Measurements from ENCODE around the gene RGCC. TPM values are rescaled to one million over a fixed set of nuclear protein-coding genes. Genes with fewer than 3 reads are reported as not detected.

RGCC gene
- total RNA-seq, 2 experiments from 2014 or later: 135 to 143 TPM

DNA sequence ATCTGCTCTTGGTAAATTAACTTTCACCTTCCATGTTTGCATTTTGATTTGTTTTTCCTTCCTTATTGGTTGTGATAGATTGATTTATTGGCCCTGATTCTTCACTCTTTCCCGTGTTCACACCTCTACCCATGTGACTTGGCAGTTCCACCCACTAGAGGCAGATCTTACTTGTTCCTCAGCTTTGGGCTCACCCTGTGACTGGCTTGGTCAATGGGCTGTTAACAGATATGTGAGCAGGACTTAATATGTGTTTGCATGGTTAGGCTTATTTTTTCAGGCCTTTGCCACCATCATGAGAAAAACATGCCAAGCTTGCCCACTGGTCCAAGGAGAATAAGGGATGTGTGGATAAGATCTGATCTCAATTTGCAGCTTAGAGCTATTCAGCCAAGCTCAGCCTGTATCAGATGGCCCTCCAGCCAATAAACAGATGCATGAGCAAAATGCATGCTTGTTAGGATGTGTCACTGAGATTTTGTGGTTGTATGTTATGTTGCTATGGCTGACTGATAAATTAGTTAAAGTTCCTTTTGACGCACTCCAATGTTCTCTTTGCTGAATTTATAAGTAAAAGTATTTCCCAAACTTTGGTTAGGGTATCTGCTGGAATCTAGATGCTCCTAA, 48.0 kb downstream of the RGCC start:
- ChIA-PET CTCF (no interaction called here), POLR2A (no interaction called here)
- Mint-ChIP-seq H3K9me3 (peaks cover 7% of the 10 kb centered on the region), H3K36me3 (ENCODE audit: low read depth) (peaks cover 6% of the 10 kb centered on the region), H3K27me3 (no peaks in the 10 kb centered on the region), H3K4me3 (no peak overlapping the region), H3K4me1 (ENCODE audit: low read depth) (peaks cover 32% of the 10 kb centered on the region), H3K27ac (no peak overlapping the region)
- no peak for DNase-seq
- intact Hi-C loops (cut with micrococcal nuclease): no loop called here
- TF ChIP-seq, protein P1, sequence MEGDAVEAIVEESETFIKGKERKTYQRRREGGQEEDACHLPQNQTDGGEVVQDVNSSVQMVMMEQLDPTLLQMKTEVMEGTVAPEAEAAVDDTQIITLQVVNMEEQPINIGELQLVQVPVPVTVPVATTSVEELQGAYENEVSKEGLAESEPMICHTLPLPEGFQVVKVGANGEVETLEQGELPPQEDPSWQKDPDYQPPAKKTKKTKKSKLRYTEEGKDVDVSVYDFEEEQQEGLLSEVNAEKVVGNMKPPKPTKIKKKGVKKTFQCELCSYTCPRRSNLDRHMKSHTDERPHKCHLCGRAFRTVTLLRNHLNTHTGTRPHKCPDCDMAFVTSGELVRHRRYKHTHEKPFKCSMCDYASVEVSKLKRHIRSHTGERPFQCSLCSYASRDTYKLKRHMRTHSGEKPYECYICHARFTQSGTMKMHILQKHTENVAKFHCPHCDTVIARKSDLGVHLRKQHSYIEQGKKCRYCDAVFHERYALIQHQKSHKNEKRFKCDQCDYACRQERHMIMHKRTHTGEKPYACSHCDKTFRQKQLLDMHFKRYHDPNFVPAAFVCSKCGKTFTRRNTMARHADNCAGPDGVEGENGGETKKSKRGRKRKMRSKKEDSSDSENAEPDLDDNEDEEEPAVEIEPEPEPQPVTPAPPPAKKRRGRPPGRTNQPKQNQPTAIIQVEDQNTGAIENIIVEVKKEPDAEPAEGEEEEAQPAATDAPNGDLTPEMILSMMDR (IDR thresholded peaks at IDR 0.05): no peak
- ATAC-seq: no peak

DNA sequence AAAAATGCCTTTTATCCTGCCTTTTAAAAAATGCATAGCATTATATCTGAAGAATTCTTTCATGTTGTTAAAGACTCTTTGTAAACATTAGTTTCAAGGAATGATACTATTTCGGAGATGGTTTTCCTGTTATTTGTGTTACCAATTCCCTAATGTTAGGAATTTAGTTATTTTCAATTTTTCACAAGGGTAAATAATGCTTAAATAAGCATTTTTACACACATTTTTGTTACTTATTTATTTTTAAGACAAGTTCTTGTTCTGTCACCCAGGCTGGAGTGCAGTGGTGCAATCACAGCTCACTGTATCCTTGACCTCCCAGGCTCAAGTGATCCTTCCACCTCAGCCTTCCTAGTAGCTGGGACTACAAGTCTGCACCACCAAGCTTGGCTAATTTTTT, 49.0 kb downstream of the RGCC start:
- ChIA-PET POLR2A (interaction anchor here (0.6 kb wide), 1 partner anchor 454 kb away, joined by 3 read pairs; no protein-coding TSS in a partner anchor), CTCF (no interaction called here)
- peaks cover 7% of the 10 kb centered on the region for H3K9me3 Mint-ChIP-seq
- H3K4me3 Mint-ChIP-seq: no peak overlapping the region
- TF ChIP-seq, protein P1 (IDR thresholded peaks at IDR 0.05): no peak
- H3K4me1 Mint-ChIP-seq (ENCODE audit: low read depth): peaks cover 22% of the 10 kb centered on the region
- H3K36me3 Mint-ChIP-seq (ENCODE audit: low read depth): peaks cover 6% of the 10 kb centered on the region
- DNase-seq (no peak), ATAC-seq (no peak)
- H3K27me3 Mint-ChIP-seq: no peaks in the 10 kb centered on the region
- H3K27ac Mint-ChIP-seq: no peak overlapping the region
- intact Hi-C loops (cut with micrococcal nuclease): no loop called here

- intact Hi-C loops (cut with micrococcal nuclease): no loop called here
- Mint-ChIP-seq H3K9me3 (peaks cover 3% of the 10 kb centered on the region), H3K27ac (no peak overlapping the region), H3K4me3 (no peak overlapping the region), H3K27me3 (no peaks in the 10 kb centered on the region), H3K4me1 (ENCODE audit: low read depth) (peaks cover 6% of the 10 kb centered on the region), H3K36me3 (ENCODE audit: low read depth) (peaks cover 2% of the 10 kb centered on the region)
- CTCF ChIA-PET: interaction anchor here (1.1 kb wide), 1 partner anchor 43 kb away, joined by 3 read pairs; no protein-coding TSS in a partner anchor
- TF ChIP-seq, protein P1 (IDR thresholded peaks at IDR 0.05): no peak
- POLR2A ChIA-PET: no interaction called here
- DNase-seq: no peak
- no peak for ATAC-seq
These were observed 52.6 kb downstream of the RGCC start for GRCh38 chr13:41509971-41510370.

DNA sequence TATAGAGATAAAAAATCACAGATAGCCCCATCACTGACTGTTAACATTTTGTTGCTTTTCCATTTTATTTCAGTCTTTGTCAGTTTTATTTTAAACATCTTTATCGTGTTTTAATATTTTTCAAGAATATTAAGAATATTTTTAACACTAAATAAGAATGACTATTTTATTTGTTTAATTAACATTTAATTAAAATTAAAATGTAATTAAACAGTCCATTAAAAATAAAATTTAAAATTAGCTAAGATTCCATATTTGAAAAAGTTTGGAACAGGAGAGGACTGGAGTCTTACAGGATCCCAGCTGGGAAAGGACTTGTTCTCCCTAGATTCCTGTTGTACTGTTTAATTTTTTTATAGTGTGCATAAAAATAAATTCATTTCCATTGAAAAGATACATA, 54.5 kb downstream of the RGCC start:
- no peak overlapping the region for H3K4me3 Mint-ChIP-seq
- intact Hi-C loops (cut with micrococcal nuclease): no loop called here
- CTCF ChIA-PET: interaction anchor here (1.0 kb wide), 1 partner anchor 53 kb away, joined by 5 read pairs; no protein-coding TSS in a partner anchor
- TF ChIP-seq, protein P1 (IDR thresholded peaks at IDR 0.05): no peak
- POLR2A ChIA-PET: no interaction called here
- H3K27me3 Mint-ChIP-seq: no peaks in the 10 kb centered on the region
- H3K4me1 Mint-ChIP-seq (ENCODE audit: low read depth): no peaks in the 10 kb centered on the region
- no peak for DNase-seq
- H3K36me3 Mint-ChIP-seq (ENCODE audit: low read depth): no peaks in the 10 kb centered on the region
- H3K27ac Mint-ChIP-seq: no peak overlapping the region
- ATAC-seq: no peak
- peaks cover under 1% of the 10 kb centered on the region for H3K9me3 Mint-ChIP-seq

GRCh38 chr13:41512441-41512840, 55.1 kb downstream of the RGCC start:
- no peak overlapping the region for H3K4me3 Mint-ChIP-seq

More at GRCh38 chr13:41512441-41512840, 55.1 kb downstream of the RGCC start:
- DNase-seq: no peak
- Mint-ChIP-seq H3K36me3 (ENCODE audit: low read depth) (no peaks in the 10 kb centered on the region), H3K27ac (no peak overlapping the region), H3K27me3 (no peaks in the 10 kb centered on the region), H3K9me3 (no peaks in the 10 kb centered on the region), H3K4me1 (ENCODE audit: low read depth) (no peaks in the 10 kb centered on the region)
- ATAC-seq: no peak
- TF ChIP-seq, protein P1 (IDR thresholded peaks at IDR 0.05): no peak
- CTCF ChIA-PET: interaction anchor here (1.0 kb wide), 1 partner anchor 53 kb away, joined by 5 read pairs; no protein-coding TSS in a partner anchor
- POLR2A ChIA-PET: no interaction called here
- intact Hi-C loops (cut with micrococcal nuclease): no loop called here
